Measurements from ENCODE around the gene STK24.
"Not testable (repeated sequence)": the region's sequence is repeated elsewhere in the genome, so short reads cannot be mapped to it uniquely, and the experiment has no call there.

STK24 gene

GRCh38 chr13:98422046-98422445 is 154.9 kb downstream of the STK24 start:
- Mint-ChIP-seq H3K9me3 (peaks cover 7% of the 10 kb centered on the region), H3K4me3 (no peak overlapping the region), H3K27ac (no peak overlapping the region), H3K36me3 (ENCODE audit: low read depth) (peaks cover 42% of the 10 kb centered on the region), H3K4me1 (ENCODE audit: low read depth) (no peaks in the 10 kb centered on the region), H3K27me3 (peaks cover 2% of the 10 kb centered on the region)
- intact Hi-C loops (cut with micrococcal nuclease) = no loop called here

- intact Hi-C loops (cut with micrococcal nuclease) = no loop called here
- Mint-ChIP-seq H3K27me3 (peaks cover 4% of the 10 kb centered on the region), H3K4me3 (no peak overlapping the region), H3K4me1 (ENCODE audit: low read depth) (peaks cover 2% of the 10 kb centered on the region), H3K36me3 (ENCODE audit: low read depth) (peaks cover 40% of the 10 kb centered on the region), H3K9me3 (peaks cover 14% of the 10 kb centered on the region), H3K27ac (no peak overlapping the region)
These were observed 156.2 kb downstream of the STK24 start for GRCh38 chr13:98420554-98421175.

DNA sequence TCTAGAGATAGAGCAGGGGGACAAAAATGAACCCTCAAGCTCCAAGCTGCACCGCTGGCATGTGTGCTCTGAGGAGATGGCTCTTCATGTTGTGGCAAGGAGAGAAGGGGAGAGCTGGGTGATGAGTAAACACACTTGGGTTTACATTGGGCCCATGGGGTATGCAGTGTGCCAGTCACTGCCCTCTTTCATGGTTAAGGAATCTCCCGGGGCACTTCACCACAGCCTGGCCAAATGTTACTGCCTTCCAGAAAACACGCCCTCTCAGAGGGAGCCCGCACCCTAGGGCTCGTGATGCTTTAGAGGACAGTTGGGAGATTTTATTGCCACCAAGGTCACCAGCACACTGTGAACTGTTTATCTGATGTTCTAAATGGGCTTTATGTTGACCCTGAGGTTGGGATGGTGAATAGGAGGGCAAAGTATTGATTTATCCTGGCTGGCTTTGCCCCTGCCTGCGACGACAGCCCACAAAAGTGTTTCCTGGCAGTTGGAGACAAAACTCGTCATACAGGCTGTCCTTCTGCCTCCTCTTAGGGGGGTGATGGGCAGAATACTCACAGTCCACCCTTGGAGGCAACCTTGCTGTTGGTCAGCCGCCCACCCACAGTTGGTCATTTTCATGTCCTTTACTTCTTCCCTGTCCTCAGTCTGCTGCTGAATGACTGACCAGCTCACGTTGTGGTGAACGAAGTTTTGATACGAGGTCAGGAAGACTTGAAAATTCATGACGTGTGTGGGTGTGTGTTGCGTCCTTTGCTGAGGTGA is 156.9 kb downstream of the STK24 start:
- H3K4me1 Mint-ChIP-seq (ENCODE audit: low read depth) = peaks cover 8% of the 10 kb centered on the region
- peaks cover 14% of the 10 kb centered on the region for H3K9me3 Mint-ChIP-seq
- no peak overlapping the region for H3K4me3 Mint-ChIP-seq
- peaks cover 4% of the 10 kb centered on the region for H3K27me3 Mint-ChIP-seq
- H3K27ac Mint-ChIP-seq = no peak overlapping the region
- intact Hi-C loops (cut with micrococcal nuclease) = no loop called here
- peaks cover 40% of the 10 kb centered on the region for H3K36me3 Mint-ChIP-seq (ENCODE audit: low read depth)

DNA sequence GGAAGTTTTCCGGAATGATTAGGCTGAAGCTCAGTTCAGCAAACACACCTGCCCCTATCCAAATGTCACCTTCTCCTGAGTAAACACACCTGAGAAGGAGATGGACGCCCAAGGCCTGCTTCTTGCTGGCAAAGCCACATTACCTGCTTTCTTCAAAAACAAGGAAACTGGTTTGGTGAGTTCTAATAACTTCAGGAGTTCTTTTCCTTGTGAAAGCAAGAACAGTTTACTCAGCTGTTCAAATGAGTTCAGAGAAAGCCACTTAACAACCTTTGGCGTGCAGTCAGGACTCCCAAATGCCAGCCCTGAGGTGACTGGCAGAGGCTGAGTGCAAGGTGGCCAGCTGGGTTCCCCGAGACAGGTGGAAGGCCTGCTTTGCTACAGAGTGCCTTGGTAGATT is 160.5 kb downstream of the STK24 start:
- Mint-ChIP-seq H3K27ac (no peak overlapping the region), H3K4me1 (ENCODE audit: low read depth) (peaks cover 28% of the 10 kb centered on the region), H3K36me3 (ENCODE audit: low read depth) (peaks cover 43% of the 10 kb centered on the region), H3K27me3 (peaks cover 2% of the 10 kb centered on the region), H3K4me3 (no peak overlapping the region), H3K9me3 (peaks cover 14% of the 10 kb centered on the region)
- intact Hi-C loops (cut with micrococcal nuclease) = no loop called here

- Mint-ChIP-seq H3K27me3 (peaks cover 2% of the 10 kb centered on the region), H3K36me3 (ENCODE audit: low read depth) (peaks cover 43% of the 10 kb centered on the region), H3K27ac (no peak overlapping the region), H3K4me1 (ENCODE audit: low read depth) (peaks cover 32% of the 10 kb centered on the region), H3K4me3 (no peak overlapping the region), H3K9me3 (peaks cover 14% of the 10 kb centered on the region)
- intact Hi-C loops (cut with micrococcal nuclease) = no loop called here
These were observed 161.4 kb downstream of the STK24 start for GRCh38 chr13:98415326-98416070.

DNA sequence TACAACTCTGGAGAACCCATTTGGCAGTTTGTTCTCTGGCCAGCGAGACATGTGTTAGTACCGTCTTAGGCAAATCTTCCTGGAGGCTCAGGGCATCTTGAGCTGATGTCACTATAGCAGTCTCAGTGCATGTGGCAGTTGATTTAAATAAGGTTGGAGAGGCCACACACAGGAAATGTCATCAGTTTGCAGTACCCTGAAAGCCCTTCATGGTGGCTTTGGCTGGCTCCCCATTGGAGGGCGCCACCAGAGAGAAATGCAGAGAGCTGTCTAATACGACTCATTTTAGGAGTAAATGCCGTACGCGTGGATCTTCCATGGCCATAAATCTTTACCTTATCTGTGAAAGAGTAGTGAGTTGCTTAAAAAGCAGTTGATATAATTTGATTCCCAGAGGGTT is 163.1 kb downstream of the STK24 start:
- Mint-ChIP-seq H3K27me3 (peaks cover 6% of the 10 kb centered on the region), H3K36me3 (ENCODE audit: low read depth) (peaks cover 43% of the 10 kb centered on the region), H3K9me3 (peaks cover 14% of the 10 kb centered on the region), H3K4me1 (ENCODE audit: low read depth) (peaks cover 42% of the 10 kb centered on the region), H3K27ac (no peak overlapping the region), H3K4me3 (no peak overlapping the region)
- intact Hi-C loops (cut with micrococcal nuclease) = no loop called here

DNA sequence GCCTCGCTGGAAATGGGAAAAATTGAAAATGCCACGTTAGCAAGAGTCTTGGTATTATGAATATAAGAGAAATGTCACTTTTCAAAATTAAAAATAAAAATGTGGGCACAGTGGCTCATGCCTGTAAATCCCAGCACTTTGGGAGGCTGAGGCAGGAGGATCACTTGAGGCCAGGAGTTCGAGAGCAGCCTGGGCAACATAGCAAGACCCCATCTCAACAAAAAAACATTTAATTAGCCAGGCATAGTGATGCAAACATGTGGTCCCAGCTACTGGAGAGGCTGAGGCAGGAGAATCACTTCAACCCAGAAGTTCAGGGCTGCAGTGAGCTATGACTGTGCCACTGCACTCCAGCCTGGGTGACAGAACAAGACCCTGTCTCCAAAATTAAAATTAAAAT is 163.6 kb downstream of the STK24 start:
- H3K27me3 Mint-ChIP-seq; intact Hi-C loops (cut with micrococcal nuclease): not testable (repeated sequence)
- Mint-ChIP-seq H3K9me3 (peaks cover 14% of the 10 kb centered on the region), H3K4me1 (ENCODE audit: low read depth) (peaks cover 42% of the 10 kb centered on the region), H3K27ac (peak overlapping the region; percentile 93), H3K4me3 (peak overlapping the region; percentile 76), H3K36me3 (ENCODE audit: low read depth) (peaks cover 43% of the 10 kb centered on the region)

DNA sequence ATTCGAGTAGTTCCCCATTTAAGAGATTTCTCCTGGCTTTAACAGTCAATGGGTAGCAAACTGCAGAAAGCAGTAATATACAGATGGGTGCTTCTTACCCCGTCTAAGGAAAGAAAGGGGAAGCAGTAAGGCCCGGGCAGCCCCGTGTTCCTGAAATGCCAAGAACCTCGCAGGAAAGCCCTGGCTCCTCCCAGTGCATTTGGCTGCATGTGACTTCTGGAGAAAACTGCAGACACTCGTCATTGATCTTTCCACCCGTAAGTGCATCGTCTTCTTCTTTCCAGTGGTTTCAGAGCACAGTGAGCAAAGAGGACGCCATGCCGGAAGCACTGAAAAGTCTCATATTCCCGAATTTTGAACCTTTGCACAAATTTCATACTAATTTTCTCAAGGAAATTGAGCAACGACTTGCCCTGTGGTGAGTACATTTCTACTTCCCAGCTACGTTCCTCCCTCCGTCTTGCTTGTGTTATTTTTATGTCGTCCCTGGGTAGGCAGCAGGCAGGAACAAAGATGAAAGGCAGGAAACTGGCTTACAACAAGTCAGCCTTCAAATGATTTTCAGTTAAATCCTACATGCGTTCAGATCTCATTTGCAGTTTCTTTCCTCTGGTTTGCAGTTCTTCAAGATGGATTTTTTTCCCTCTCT is 165.2 kb downstream of the STK24 start:
- Mint-ChIP-seq H3K4me3 (peak overlapping the region; percentile 76), H3K27ac (peak overlapping the region; percentile 93), H3K9me3 (peaks cover 4% of the 10 kb centered on the region), H3K36me3 (ENCODE audit: low read depth) (peaks cover 34% of the 10 kb centered on the region), H3K27me3 (peaks cover 7% of the 10 kb centered on the region), H3K4me1 (ENCODE audit: low read depth) (peaks cover 42% of the 10 kb centered on the region)
- intact Hi-C loops (cut with micrococcal nuclease) = no loop called here

DNA sequence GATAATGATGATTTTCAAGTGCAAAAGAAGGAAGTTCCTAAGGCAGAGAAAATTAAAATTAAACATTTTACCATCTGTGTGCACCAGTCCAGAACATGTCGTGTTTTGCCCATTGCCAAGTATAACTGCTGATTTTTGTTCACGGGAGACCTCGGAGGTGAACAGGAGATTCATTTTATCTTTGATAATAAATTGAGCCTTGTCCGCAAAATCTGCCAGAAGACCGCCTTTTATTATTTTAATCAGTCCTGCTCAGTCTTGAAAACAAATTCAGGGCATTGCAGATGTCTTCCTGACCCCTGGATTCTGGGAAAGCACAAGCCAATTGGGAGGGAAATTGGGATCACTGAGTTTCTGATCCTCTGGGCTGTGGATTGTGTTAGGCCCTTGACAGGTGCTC is 165.9 kb downstream of the STK24 start:
- peak overlapping the region; percentile 76 for H3K4me3 Mint-ChIP-seq

GRCh38 chr13:98410612-98411011 is 166.3 kb downstream of the STK24 start:
- Mint-ChIP-seq H3K27me3 (peaks cover 9% of the 10 kb centered on the region), H3K27ac (peak overlapping the region; percentile 58), H3K36me3 (ENCODE audit: low read depth) (peaks cover 27% of the 10 kb centered on the region), H3K9me3 (no peaks in the 10 kb centered on the region), H3K4me1 (ENCODE audit: low read depth) (peaks cover 39% of the 10 kb centered on the region), H3K4me3 (no peak overlapping the region)
- intact Hi-C loops (cut with micrococcal nuclease) = no loop called here

More for the DNA sequence above, 165.9 kb downstream of the STK24 start:
- Mint-ChIP-seq H3K27me3 (peaks cover 9% of the 10 kb centered on the region), H3K27ac (peak overlapping the region; percentile 93), H3K36me3 (ENCODE audit: low read depth) (peaks cover 30% of the 10 kb centered on the region), H3K9me3 (no peaks in the 10 kb centered on the region), H3K4me1 (ENCODE audit: low read depth) (peaks cover 42% of the 10 kb centered on the region)
- intact Hi-C loops (cut with micrococcal nuclease) = no loop called here

- Mint-ChIP-seq H3K27ac (no peak overlapping the region), H3K27me3 (peaks cover 12% of the 10 kb centered on the region), H3K9me3 (no peaks in the 10 kb centered on the region), H3K4me1 (ENCODE audit: low read depth) (peaks cover 32% of the 10 kb centered on the region), H3K4me3 (no peak overlapping the region), H3K36me3 (ENCODE audit: low read depth) (peaks cover 14% of the 10 kb centered on the region)
- intact Hi-C loops (cut with micrococcal nuclease) = no loop called here
These were observed 167.6 kb downstream of the STK24 start for GRCh38 chr13:98409281-98409680.

GRCh38 chr13:98407575-98407974 is 169.3 kb downstream of the STK24 start:
- no peak overlapping the region for H3K4me3 Mint-ChIP-seq
- H3K27me3 Mint-ChIP-seq = peaks cover 13% of the 10 kb centered on the region
- no peak overlapping the region for H3K27ac Mint-ChIP-seq
- intact Hi-C loops (cut with micrococcal nuclease) = no loop called here
- H3K4me1 Mint-ChIP-seq (ENCODE audit: low read depth) = peaks cover 17% of the 10 kb centered on the region
- H3K9me3 Mint-ChIP-seq = no peaks in the 10 kb centered on the region
- peaks cover 6% of the 10 kb centered on the region for H3K36me3 Mint-ChIP-seq (ENCODE audit: low read depth)

DNA sequence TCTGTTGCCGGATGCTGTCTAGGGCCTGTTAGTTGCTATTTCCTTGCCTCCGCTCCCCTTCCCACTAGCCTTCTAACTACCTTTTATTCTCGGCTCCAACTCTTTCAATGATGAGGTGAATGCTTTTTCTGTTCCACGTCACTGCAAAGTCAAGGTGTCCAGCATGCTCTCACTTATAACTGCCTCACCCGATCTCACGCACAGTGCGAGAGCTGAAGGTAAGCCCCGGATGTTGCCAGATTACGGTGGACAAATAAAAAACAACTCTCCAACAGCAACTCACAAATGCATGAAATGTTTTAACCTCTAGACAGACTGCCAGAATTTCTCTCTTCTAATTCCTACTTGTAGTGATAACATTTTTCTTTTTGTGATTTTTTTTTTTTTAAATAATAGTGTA is 169.9 kb downstream of the STK24 start:
- peaks cover 3% of the 10 kb centered on the region for H3K36me3 Mint-ChIP-seq (ENCODE audit: low read depth)
- intact Hi-C loops (cut with micrococcal nuclease) = no loop called here
- peaks cover 13% of the 10 kb centered on the region for H3K27me3 Mint-ChIP-seq
- H3K27ac Mint-ChIP-seq = no peak overlapping the region
- H3K9me3 Mint-ChIP-seq = no peaks in the 10 kb centered on the region
- peaks cover 14% of the 10 kb centered on the region for H3K4me1 Mint-ChIP-seq (ENCODE audit: low read depth)
- H3K4me3 Mint-ChIP-seq = no peak overlapping the region

DNA sequence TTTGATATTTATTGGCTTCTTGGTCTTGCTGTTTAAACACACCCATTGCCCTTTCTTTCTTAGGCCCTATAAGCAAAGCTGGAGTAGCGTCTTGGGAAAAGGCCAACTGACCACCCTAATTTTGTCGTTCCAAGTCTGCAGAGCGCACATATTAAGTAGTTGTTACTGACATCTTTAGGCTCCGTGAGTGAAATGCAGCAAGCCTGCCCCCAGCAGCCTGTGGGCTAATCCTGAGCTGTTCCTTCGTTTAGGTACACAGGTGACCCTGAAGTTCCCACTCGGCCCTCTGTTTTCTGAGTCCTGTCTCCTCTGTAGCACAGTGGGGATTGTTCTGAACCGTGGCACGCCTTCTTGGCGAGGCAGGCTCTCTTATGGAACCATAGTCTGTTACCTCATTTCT is 170.5 kb downstream of the STK24 start:
- no peak overlapping the region for H3K4me3 Mint-ChIP-seq
- H3K9me3 Mint-ChIP-seq = no peaks in the 10 kb centered on the region
- intact Hi-C loops (cut with micrococcal nuclease) = no loop called here
- peaks cover 14% of the 10 kb centered on the region for H3K4me1 Mint-ChIP-seq (ENCODE audit: low read depth)
- H3K36me3 Mint-ChIP-seq (ENCODE audit: low read depth) = no peaks in the 10 kb centered on the region
- H3K27ac Mint-ChIP-seq = no peak overlapping the region
- peaks cover 13% of the 10 kb centered on the region for H3K27me3 Mint-ChIP-seq

Data from dendritic cell treated with granulocyte-macrophage colony-stimulating factor and Interleukin-4, amounts not matched to agents 40 ng/mL and 50 ng/mL, for 4 days (primary cell).